ENCODE measurements around the gene SHISAL2A.

SHISAL2A gene

DNA sequence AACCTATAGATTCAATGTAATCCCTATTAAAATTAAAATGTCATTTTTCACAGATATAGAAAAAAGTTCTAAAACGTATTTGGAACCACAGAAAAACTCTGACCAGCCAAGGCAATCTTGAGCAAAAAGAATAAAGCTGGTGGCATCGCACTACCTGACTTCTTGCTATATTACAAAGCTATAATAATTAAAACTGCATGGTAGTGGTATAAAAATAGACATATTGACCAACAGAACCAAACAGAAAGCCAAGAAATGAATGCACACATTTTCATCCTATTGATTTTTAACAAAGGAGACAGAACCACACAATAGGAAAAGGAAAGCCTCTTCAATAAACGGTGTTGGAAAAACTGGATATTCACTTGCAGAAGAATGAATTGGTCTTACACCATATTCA is 9.2 kb upstream of the SHISAL2A start:
- DNase-seq: no peak

DNA sequence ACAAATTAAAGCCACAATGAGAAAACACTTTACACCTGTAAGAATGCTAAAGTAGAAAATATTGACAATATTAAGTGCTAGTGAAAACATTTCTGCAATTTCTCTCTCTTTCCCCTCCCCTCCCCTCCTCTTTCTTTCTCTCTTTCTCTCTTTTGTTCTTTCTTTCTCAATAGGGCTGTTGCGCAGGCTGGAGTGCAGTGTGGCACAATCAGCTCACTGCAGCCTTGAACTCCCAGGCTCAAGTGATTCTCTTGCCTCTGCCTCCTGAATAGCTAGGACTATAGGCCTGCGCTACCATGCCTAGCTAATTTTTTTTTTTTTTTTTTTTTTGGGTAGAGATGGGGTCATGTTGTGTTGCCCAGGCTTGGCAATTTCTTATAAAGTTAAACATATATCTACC is 5.9 kb upstream of the SHISAL2A start:
- no peak for DNase-seq

DNA sequence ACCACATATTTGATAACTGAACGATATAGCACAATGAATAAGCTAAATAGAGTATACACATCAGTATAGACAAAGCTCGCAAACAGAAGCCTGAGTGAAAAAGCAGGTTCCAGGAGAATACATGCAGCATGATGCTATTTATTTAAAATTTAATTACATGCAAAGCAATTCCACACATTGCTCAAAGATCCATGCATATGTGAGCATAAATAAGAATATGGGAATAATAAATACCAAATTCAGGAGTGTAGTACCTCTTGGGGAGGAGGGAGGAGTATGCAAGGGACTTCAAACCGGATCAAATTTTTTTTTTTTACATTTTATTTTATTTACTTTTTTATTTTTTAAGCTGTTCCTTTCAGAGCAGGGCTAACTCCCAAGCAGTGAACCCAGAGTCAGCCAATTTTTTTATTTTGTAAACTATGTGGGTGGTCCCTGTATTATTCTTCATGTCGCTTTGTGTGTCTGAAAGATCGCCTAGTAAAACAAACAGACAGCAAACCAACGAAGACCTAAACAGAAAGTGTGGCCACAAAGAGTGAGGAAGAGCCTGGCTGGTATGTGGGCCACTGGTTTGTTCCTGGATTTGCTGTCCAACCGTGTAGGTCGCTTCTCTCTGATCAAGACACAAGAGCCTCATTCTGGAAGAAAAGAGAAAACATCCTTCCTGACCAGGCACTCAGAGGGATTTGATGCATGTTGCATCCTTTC is 4.2 kb upstream of the SHISAL2A start:
- no peak for DNase-seq

DNA sequence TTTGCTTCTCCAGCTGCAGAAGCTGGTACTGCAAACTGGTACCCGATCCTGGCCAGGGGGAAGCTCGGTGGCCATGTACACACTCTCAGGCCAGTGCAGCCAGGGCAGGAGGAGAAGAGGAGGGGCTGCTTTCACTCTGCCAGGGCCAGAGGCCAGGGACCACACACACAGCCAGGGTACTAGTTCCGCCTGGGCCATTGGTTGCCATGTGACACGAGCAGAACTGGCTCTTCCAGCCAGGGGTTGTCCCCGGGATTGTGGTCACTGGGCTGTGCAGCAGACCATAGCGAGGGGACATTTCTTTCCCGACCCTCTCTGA is 3.7 kb upstream of the SHISAL2A start:
- DNase-seq: no peak

DNA sequence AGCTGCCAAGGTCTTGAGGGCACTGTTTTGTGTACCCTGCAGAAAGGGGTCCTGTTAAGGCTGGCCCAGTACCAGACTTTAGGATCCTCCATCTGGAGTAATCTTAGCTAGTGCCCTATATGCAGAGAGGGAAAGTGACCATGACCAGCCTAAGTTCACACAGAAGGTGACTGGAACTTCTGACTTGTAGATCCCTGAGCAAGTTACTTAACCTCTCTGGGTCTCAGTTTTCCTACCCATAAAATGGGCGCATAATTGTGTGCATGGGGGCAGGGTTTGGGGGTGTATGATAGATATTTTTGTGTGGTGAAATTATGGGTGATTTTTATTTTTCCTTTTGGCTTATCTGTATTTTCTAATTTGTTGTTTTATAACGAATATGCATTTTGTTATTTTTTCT is 3.3 kb upstream of the SHISAL2A start:
- DNase-seq: no peak

DNA sequence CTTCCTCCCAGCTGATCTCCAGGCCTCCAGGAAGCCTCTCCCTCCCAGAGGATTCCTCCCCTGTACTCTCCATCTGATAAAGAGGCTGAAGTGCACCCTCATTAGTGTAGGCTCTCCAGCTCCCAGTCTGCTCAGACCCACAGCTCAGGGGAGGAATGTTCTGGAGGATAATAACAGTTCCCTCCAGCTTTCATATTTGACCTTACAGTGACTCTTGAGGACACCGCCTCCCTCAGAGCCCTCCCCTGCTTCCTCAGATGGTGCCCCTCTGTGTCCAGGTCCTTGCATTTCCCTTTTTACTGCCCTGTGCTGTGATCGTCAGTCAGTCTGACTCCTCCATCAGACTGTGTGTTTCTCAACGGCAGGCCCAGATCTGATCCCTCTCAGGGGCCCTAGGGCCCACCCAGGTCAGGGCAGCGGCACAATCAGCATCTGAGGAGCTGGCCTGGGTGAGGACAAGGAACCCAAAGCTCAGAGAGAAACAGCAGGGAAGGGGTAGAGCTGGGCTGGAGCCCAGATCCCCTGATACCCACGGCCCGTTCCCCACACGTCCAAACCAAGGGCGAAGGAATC is 1.1 kb upstream of the SHISAL2A start:
- DNase-seq: no peak

DNA sequence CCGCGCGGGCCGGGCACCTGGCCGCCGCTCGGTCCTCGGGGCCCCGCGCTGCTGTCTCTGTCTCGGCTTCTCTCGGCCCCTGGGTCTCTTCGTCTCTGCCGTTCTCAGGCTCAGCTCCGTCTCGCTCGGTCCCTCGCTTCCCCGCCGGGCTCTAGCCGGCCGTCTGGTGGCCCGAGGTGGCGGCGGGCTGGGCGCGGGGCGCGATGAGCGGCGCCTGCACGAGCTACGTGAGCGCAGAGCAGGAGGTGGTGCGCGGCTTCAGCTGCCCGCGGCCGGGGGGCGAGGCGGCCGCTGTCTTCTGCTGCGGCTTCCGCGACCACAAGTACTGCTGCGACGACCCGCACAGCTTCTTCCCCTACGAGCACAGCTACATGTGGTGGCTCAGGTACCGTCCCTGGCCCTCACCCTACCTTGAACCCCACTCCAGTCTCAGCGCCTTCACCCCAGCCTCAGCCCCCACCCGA is 355 bp downstream of the SHISAL2A start:
- DNase-seq: peak; percentile 3

DNA sequence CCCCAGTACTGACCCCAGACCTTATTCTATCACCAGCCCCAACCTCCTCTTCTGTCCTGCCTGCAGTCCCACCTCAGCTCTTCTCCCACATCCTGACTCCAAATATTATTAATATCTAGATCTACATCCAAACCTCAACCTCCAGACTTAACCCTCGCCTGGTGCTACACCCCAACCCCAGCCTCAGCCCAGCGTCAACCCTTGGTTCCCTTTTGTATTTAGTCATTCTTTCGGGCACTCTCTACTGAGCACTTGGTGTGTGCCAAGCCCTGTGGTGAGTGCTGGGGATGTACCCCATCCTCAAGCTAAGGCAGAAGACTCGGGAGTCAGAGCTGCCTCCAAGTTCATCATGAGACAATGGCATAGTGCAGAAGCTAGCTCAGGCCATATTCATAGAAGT is 1.1 kb downstream of the SHISAL2A start:
- no peak for DNase-seq

DNA sequence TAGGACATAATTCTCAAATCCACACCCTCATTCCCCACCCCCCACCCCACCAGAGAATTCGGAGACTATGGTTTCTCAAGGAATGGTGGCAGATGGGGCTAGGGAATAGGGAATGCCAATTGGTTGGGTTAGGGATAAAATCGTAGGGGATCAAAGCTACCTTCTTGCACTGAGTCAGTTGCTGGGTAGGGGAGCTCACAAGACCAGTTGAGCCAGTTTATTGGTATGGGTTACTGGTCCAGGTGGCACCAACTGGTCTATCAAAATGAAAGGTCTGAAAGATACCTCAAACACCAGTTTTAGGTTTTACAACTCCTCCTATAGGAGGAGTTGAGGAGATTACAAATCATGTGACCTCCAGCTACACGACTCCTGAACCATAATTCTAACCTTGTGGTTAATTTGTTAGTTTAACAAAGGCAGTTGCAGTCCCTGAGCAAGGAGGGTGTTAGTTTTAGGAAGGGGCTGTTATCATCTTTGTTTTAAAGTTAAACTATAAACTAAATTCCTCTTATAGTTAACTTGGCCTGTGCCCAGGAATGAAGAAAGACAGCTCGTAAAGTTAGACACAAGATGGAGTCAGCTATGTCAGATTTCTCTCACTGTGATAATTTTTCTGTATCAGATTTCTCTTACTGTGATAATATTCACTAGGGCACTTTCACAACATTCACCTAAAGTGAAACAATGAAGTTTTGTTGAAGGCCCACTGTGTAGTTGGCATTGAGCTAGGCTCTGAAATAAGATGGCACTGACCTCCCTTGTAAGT is 2.5 kb downstream of the SHISAL2A start:
- DNase-seq: no peak

DNA sequence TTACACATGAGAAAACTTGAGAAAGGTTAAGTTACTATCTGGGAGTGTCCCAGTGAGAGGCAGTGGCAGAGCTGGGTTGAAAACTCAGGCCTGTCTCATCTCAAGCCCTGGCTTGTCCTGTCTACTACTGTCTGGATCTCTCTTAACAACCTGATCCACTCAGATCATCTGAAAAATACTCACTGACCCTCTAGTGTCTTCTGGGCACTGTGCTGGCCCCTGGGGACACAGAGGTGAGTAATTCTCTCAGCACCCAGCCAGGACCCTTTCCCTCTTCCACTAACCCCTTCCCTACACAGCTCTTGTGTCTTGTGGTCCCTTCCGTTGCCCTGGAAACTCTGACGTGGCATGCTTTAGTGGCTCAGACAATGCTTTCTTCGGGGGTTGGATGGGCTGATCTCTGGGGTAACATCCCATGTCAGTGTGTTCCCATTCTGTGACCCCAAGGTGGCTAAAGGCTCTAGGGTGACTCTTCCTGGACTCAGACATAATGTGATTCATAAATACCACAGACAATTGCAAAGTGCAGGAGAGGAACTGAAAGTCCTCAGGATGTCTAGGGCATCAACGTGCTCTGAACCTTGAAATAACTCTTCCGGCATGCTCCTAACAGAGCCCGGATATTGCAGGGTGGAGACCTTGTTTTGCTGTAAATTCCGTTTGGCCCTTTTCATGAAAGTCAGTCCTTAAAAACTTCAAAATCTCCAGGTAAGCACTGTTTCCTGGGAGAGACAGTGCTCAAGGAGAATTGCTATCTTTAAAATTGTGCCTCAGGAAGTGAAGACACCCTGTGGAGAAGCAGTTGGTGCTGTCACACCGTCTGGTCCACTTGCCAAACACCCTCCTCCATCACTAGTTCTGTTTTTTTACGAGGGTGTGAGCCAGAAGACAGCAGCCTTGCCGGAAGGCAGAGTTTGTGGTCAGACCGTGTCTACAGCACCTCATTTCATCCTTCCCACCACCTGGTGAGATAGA is 4.0 kb downstream of the SHISAL2A start:
- no peak for DNase-seq

DNA sequence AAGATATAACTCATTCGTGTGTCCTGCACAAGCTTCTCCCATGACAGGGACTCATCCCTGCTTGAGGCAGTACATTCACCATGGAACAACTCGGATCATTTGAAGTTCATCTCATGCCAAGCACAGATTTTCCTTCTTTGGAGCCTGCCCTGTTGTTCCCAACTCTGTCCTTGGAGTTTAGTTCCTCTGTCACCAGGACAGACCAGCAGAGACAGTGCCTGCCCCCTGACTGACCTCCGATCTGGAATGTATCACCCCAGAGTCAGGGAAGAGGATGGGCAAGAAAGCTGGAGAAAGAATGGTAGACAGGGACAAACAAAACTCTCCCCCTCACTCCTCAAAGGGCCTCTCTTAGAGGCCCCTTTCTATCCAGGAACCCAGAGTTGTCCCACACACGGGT is 5.0 kb downstream of the SHISAL2A start:
- DNase-seq: no peak

DNA sequence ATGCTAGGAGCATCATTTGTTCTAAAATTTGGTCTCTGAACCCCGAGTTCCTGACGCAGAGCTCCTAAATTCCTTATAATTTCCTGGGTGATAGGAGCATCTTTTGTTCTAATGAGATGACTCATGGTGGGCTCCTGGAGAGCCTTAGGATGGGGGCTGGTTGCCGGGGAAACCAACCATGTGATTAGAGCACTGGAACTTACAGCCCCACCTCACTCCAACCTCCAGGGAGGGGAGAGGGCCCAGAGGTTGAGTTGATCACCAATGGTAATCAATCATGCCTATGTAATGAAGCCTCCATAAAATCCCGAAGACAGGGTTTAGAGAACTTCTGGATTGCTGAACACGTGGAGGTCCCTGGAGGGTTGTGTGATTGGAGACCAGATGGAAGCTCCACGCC is 7.7 kb downstream of the SHISAL2A start:
- no peak for DNase-seq

DNA sequence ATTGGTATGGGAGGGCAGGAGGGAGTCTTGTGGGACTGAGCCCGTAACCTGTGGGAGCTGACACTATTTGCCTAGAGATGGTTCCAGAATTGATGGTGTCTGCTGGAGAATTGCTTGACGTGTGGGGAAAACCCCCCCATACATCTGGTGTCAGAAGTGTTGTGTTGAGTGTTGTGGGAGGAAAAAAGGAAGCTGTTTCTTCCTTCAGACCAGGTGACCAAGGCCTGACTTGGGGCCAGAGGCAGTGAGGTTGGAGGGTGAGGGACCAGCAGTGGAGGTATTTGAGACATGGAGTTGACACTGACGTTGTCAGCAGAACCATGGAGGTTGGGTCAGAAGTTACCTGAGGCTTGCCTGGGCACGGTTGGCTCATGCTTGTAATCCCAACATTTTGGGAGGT is 8.3 kb downstream of the SHISAL2A start:
- no peak for DNase-seq

DNA sequence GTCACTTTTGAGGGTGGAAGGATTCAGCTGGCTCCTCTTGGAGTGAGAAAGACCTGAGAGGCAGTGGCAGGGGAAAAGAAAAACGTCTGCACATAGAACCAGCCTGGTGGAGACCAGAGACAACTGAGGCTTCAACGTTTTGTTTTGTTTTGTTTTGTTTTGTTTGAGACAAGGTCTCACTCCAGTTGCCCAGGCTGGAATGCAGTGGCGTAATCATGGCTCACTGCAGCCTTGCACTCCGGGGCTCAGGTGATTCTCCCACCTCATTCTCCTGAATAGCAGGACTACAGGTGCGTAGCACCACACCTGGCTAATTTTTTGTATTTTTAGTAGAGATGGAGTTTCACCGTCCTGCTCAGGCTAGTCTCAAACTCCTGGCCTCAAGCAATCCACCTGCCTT is 12.3 kb downstream of the SHISAL2A start:
- DNase-seq: no peak

DNA sequence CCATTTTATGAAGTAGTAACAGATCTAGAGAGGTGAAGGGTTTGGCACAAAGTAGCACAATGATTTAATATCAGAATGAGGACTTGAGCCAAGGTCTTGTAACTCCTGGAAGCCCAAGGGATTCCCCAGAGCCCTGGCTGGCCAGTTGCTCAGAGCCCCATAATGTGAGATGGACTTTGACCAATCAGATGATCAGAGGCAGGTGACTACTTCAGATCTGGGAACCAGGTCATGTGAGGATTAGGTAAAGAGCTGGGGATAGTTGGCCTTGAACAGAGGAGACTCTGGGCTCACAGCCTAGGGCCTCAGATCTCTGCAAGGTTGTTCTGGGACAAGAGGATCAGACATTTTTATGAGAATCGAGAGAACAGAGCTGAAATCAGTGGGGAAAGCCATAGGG is 18.9 kb downstream of the SHISAL2A start:
- DNase-seq: no peak

DNA sequence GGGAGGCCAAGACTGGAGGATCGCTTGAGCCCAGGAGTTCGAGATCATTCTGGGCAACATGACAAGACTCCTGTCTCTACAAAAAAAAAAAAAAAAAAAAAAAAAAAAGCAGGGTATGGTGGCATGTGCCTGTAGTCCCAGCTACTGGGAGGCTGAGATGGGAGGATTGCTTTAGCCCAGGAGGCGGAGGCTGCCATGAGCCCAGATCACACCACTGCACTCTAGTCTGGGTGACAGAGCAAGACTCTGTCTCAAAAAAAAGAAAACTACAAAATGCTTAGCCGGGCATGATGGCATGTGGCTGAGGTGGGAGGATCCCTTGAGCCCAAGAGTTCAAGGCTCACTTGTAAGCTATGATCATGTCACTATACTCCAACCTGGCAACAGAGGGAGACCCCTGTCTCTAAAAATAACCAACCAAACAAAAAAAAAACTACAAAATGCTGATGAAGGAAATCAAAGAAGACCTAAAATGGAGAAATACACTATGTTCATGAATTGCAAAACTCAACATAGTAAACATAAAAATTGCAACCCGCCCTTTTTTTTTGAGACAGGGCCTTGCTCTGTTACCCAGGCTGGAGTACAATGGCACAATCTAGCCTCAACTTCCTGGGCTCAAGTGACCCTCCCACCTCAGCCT is 20.4 kb downstream of the SHISAL2A start:
- no peak for DNase-seq

DNA sequence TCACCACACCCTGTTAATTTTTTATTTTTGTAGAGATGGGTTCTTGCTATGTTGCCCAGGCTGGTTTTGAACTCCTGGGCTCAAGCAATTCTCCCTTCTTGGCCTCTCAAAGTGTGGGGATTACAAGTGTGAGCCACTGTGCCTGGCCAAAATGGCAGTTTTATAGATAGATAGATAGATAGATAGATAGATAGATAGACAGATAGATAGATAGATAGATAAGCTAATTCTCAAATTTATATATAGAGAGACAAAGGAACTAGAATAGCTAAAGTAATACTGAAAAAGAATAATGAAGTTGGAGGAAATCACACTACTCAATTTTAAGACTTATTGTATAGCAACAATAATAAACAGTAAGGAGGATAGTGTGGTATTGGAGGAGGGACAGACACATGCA is 21.1 kb downstream of the SHISAL2A start:
- no peak for DNase-seq

DNA sequence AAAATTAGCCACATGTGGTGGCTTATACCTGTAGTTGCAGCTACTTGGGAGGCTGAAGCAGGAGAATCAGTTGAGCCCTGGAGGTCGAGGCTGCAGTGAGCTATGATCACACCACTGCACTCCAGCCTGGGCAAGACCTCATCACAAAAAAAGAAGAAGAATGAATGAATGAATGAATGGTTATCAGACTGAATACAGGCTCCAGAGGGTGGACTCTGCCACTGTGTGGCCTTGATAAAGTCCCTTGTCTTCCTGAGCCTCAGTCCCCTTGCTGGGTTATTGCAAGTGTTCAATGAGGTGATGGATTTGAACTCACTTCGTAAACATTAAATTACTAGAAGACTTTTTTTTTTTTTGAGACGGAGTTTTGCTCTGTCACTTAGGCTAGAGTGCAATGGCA is 24.7 kb downstream of the SHISAL2A start:
- DNase-seq: no peak

DNA sequence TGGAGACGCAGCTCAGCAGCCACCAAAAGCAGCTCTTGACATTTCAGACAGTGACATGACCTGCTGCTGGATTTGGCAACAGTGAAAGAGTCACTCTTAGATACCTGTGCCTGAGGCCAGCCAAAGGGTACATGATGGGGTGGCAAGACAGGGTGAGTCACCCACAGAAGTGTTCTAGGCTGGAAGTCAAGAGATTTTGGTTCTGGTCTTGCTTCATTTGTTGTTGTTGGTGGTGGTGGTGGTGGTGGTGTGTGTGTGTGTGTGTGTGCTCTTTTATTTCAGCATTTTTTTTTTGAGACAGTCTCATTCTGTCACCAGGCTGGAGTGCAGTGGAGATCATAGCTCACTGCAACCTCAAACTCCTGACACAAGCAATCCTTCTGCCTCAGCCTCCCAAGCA is 25.8 kb downstream of the SHISAL2A start:
- no peak for DNase-seq

DNA sequence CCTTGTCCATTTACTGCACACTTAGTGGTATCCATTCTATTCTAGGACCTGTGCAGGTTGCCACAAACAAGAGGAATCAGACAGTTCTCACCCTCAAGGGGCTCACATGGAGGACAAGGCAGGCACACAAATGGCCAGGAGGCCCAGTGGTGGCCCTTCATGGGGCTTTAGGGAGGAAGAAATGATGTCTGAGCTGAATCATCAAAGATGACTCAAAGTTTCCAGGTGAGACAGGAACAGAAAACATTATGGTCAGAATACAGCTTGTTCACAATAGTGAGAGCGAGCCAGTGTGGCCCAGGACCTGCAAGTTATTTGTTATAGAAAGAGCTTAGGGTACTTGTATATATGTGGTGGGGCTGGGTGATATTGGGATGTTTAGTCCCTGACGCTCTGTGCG is 26.4 kb downstream of the SHISAL2A start:
- DNase-seq: no peak

DNA sequence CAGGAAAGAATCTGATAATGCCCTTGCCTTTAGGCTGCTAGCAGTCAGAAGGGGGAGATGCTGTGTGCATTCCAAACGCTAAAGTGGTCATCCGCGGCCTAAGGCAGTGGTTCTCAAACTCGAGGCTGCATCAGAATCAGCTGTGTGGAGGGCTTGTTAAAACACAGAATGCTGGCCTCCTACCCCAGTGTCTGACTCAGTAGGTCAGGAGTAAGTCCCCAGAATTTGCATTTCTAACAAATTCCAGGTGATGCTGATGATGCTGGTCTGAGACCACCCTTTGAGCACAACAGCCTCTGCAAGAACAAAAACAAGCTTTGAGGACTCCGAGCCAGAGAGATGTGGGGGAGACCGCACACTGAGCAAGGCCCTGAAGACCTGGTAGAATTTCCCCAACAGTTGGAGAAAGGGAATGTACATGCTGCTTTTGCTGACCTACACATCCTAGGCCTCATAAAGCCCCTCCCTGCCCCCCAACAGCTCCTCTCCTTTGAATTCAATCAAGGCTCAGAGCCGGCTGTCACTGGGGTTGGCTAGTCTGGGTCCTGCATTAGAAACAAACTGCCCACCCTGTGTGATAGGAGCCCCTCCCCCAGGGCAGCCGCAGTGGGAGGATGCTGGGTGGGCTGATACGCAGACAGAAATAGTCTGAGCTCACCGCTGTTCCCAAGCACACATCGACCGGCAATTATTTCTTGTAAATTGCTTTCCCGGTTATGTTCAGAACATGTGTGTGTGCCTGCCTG is 27.1 kb downstream of the SHISAL2A start:
- no peak for DNase-seq

DNA sequence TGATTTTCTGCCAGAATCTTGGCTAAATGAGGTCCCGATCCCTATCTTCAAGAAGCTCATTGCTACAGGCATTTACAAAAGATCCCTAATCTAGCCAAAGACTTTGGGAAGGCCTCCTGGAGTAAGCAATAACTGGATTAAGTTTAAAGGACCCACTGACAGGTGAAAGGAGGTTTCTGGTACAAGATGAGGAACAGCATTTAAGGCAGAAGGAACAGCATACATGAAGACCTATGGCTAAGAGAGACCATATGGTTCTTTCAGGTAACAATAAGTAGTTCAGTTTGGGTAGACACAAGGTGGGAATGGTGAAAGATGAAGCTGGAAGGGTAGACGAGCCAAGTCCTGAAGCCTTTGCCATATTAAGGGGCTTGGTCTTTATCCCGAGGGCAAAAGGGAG is 27.8 kb downstream of the SHISAL2A start:
- no peak for DNase-seq

Data from NCI-H1092 treated with DMSO at 0.1 percent for 48 hours (cell line).